ENCODE data around the gene HIVEP3.
A peak's percentile ranks its signal among the peaks of the same experiment; 100 is the strongest.

Gene HIVEP3

GRCh38 chr1:41642922-41643821 is 275.6 kb downstream of the HIVEP3 start:
- no peak for DNase-seq

GRCh38 chr1:41641941-41642527 is 276.7 kb downstream of the HIVEP3 start:
- no peak for DNase-seq

GRCh38 chr1:41641475-41641814 is 277.3 kb downstream of the HIVEP3 start:
- DNase-seq = no peak

- no peak for DNase-seq
Observed at GRCh38 chr1:41640756-41641474, 277.8 kb downstream of the HIVEP3 start.

GRCh38 chr1:41640141-41640751 is 278.5 kb downstream of the HIVEP3 start:
- DNase-seq = no peak

GRCh38 chr1:41639332-41639936 is 279.3 kb downstream of the HIVEP3 start:
- peak; percentile 51 for DNase-seq

- DNase-seq = no peak
Observed at GRCh38 chr1:41638086-41639024, 280.4 kb downstream of the HIVEP3 start.

- no peak for DNase-seq
Observed at GRCh38 chr1:41637367-41637766, 281.4 kb downstream of the HIVEP3 start.

GRCh38 chr1:41633764-41634163 is 285.0 kb downstream of the HIVEP3 start:
- DNase-seq = no peak

- no peak for DNase-seq
Observed at GRCh38 chr1:41632781-41633575, 285.7 kb downstream of the HIVEP3 start.

- no peak for DNase-seq
Observed at GRCh38 chr1:41631971-41632370, 286.8 kb downstream of the HIVEP3 start.

- DNase-seq = no peak
Observed at GRCh38 chr1:41631154-41631553, 287.6 kb downstream of the HIVEP3 start.

GRCh38 chr1:41629571-41629970 is 289.2 kb downstream of the HIVEP3 start:
- DNase-seq = no peak

GRCh38 chr1:41629141-41629540 is 289.6 kb downstream of the HIVEP3 start:
- no peak for DNase-seq

GRCh38 chr1:41627491-41628280 is 291.0 kb downstream of the HIVEP3 start:
- DNase-seq = no peak

- DNase-seq = peak; percentile 51
Observed at GRCh38 chr1:41626616-41627375, 291.9 kb downstream of the HIVEP3 start.

GRCh38 chr1:41626146-41626545 is 292.6 kb downstream of the HIVEP3 start:
- DNase-seq = no peak

GRCh38 chr1:41623736-41624135 is 295.0 kb downstream of the HIVEP3 start:
- no peak for DNase-seq

All from stimulated activated CD4-positive, alpha-beta T cell treated with anti-CD3 and anti-CD28 coated beads, Interleukin-4, amount 100 ng/mL, for 1 hour (primary cell).